ENCODE results near the gene CFAP61.

GRCh38 chr20:20188647-20189046 is 136.3 kb downstream of the CFAP61 start:
- TF ChIP-seq CTCF (IDR thresholded peaks at IDR 0.05) (no peak), POLR2AphosphoS5 (IDR thresholded peaks at IDR 0.05) (no peak), POLR2A (IDR thresholded peaks at IDR 0.05) (no peak)

Data from suprapubic skin (tissue), 4 donors.